Gastroesophageal sphincter (tissue), 3 donors: ENCODE results near the gene HSF5.

ENCODE experiments used
- EP300 ChIP-seq: sonication (generic); formaldehyde crosslinking; IDR thresholded peaks from one replicate; pipeline ENCODE4 v1.6.1; 2017; ENCODE audit warnings: antibody characterized with exemption, mild to moderate bottlenecking
- TF ChIP-seq, protein P1 (sequence below), 4 experiments: fragments of 200-600 bp in 2 of 4; fragments of 450-650 bp in 2 of 4; sonication (generic) in 1 of 4; IDR thresholded peaks; one replicate each; pipeline ENCODE4 v1.5.1; 2017 to 2019; ENCODE audit warnings: antibody characterized with exemption in 4 of 4, mild to moderate bottlenecking in 2 of 4, moderate library complexity in 2 of 4

DNA sequence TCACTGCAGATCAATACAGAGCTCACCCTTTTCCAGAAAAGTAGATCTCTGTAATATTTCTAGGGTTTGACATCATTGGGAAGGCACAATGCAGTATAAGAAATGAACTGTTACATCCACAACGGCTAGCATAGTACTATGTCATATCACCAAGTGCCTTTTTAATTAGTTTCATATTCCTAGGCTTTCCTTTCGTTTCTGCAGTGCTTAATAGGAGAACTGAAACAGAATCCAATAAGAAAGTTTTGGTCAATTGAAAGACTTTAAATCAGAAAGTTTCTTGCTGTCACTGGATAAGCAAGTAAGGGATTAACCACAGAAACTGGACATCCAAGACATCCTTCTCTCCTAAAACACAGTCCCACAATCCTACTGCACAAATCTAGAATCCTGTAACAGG is 67.4 kb downstream of the HSF5 start:
- TF ChIP-seq, protein P1, sequence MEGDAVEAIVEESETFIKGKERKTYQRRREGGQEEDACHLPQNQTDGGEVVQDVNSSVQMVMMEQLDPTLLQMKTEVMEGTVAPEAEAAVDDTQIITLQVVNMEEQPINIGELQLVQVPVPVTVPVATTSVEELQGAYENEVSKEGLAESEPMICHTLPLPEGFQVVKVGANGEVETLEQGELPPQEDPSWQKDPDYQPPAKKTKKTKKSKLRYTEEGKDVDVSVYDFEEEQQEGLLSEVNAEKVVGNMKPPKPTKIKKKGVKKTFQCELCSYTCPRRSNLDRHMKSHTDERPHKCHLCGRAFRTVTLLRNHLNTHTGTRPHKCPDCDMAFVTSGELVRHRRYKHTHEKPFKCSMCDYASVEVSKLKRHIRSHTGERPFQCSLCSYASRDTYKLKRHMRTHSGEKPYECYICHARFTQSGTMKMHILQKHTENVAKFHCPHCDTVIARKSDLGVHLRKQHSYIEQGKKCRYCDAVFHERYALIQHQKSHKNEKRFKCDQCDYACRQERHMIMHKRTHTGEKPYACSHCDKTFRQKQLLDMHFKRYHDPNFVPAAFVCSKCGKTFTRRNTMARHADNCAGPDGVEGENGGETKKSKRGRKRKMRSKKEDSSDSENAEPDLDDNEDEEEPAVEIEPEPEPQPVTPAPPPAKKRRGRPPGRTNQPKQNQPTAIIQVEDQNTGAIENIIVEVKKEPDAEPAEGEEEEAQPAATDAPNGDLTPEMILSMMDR (IDR thresholded peaks at IDR 0.05): no peak
- TF ChIP-seq EP300: no peak
